Cerebellar nuclear complex (tissue), 1 donor: Measurements from ENCODE around the gene SRRM3.
A peak's percentile ranks its signal among the peaks of the same experiment; 100 is the strongest.
"Not testable (repeated sequence)": the region's sequence is repeated elsewhere in the genome, so short reads cannot be mapped to it uniquely, and the experiment has no call there.

Experiments used
- DNase-seq, 2 experiments: peaks; one replicate each; lab custom pipeline; 2025; lab: John Stamatoyannopoulos, UW

Gene SRRM3

DNA sequence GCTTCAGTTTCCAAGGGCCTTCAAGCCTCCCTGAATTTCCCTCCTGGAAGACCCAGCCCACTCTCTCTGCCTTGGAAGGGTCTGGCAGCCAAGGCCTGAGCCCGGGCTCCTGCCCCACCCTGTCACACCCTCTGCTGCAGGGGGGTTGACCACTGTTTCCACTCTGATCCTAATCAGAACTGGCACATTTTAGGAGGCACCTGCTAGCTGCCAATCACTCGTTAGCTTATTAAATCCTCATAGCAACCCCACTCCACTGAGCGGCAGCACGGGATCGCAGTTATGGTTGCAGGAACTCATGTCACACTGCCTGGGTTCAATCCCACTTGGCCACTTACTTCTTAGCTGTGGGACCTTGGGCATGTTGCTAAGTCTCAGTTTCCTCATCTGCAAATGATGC is 113.7 kb downstream of the SRRM3 start:
- no peak for DNase-seq

DNA sequence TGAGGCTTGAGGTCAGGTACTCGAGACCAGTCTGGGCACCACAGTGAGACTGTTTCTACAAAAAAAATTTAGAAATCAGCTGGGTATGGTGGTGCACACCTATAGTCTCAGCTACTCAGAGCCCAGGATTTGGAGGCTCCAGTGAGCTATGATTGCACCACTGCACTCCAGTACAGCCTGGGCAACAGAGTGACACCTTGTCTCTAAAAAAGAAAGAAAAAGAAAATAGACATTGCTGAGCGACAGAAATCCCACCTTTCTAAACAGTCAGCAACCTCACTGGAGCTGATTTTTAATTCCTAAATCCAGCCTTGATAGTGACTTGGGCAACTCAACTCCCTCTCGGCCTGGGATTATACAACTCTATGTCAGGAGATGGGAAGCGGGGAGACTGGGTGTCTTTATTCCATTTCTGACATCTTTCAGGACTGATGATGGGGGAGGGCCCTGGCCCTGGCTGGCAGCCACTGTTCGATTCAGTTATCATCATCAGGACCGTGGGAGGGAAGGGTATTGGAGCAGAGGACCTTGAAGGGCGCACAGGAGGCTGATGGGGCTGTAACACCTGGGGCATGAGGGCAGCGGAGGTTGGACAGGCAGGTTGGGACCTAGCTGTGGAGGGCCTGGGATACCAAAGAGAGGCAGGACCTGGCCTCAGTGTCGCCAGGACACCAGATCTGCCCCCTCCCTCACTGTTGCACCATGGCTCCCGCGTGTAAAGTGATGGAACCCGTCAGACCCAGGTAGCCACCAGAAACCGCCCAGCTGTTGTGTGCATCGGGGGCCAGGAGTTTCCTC is 115.5 kb downstream of the SRRM3 start:
- no peak for DNase-seq

DNA sequence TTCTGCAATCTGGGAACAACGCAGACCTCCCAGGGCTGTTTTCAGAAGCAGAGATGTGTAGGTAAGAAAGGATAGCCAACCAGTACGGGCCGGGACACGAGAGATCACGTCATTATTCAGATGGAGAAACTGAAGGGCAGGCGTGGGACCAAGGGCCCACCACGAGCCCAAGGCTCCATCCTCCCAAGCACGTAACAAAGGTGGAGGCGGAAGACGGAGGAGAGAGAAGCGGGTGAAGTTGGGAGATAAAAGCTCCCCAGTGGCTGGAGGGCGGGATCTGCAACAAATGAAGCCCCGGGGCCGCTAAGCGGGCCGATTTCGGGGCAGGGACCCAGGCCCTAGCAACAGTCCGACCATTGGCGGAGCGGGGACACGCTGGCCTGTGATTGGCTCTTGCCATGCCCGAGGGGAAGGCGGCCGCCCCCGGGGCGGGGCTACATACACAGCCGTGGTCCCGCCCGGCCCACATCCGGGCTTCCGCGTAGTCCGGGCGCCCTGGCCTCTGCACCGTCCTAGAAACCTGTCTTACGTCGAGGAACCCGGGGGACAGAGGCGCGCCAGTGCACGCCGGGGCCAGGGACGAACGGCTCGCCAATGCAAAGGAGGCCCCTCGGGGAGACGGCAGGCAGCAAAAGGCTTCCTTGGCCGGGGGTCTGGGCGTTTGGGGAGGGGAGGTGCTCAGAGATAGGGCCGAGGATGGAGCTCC is 116.2 kb downstream of the SRRM3 start:
- DNase-seq, result peak; percentile 77 to 88

DNA sequence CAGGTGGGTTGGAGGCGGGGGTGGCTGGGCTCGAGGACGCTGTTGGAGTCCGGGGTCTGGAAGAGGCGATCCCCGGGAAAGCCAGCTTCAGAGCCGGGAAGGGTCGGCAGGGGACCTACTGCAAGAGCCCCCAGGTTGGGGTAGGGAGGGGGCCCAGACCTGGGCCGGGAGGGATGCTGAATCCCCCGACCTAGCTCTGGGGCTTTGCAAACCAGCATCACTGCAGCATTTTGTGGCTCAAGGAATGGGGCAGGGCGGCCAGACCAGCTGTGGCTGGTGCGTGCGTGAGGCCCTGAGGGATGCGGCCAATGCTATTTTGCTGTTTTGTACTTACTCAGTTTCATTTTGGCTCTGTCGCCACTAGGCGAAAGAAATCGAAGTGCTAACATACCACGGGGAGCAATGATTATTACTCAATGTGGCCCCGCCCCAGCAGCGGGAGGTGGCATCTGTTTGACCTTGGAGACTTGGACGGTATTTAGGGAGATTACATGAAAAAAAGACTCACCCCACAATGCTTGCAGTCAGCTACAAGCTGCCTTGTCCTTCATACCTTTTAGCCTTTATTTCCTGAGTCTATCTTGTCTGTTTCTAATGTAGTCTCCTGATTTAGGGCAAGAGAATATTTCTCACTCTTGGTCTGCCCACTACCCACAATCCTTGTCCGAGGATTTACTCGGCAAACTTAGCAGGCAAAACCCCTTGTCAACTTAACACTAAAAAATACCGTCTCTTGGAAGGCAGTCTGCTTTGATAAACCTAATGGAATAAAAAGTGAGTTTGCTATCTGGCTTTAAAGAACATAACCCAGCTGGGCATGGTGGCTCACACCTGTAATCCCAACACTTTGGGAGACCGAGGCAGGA is 117.0 kb downstream of the SRRM3 start:
- no peak for DNase-seq

DNA sequence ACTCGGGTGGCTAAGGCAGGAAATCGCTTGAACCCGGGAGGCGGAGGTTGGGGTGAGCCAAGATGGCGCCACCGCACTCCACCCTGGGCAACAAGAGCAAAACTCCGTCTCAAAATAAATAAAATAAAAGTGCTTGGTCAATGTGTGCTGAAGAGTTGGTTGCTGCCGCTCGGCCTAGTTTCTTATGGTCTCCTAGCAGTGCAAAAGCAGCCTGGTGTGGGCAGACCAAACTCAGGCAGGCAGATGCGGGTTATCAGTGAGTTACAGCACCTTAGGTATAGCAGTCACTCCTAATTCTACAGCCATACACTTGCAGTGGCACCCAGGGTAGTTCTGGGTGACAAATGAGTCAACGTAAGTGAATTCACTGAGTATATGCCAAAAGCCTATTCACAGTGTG is 123.4 kb downstream of the SRRM3 start:
- no peak for DNase-seq

DNA sequence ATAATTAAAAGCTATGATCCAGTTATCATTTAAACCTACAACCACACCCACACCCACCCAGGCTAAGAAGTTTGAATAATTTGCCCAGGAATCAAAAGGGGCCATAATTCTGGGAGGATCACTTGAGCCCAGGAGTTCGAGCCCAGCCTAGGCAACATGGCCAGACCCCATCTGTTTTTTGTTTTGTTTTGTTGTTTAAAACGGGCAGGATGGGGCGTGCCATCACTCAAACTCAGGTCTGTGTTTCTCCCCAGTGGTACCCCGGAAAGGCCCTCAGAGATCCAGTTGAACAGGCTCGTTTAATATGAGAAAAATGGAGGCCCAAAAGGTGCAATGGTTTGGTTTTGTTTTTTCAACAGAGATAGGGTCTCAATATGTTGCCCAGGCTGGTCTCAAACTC is 124.1 kb downstream of the SRRM3 start:
- DNase-seq, result no peak

DNA sequence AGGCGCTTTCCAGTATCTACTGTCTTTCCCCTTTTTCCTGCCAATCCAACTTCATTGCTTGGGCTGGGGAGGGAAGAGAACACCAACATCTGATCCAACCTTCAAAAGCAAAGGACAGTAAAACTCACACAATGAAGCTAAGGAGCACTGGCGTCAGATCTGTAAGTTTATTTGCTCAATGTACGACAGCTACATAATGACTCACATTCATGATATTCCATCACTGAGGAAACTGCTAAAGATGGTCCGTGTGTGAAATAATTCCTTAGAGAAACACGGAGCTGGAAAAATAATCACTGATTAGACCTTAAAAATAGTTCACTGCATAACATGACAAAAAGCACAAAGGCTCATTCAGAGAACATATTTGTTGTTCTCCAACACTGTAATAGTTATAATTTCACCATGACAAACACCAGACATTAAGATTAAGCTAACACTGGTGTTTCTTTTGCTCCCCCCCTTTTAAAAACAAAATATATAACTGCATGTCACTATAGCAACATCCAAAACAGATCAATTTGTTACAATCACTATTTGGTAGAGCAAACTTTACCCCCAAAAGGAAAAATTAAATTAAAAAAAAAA is 125.0 kb downstream of the SRRM3 start:
- no peak for DNase-seq

DNA sequence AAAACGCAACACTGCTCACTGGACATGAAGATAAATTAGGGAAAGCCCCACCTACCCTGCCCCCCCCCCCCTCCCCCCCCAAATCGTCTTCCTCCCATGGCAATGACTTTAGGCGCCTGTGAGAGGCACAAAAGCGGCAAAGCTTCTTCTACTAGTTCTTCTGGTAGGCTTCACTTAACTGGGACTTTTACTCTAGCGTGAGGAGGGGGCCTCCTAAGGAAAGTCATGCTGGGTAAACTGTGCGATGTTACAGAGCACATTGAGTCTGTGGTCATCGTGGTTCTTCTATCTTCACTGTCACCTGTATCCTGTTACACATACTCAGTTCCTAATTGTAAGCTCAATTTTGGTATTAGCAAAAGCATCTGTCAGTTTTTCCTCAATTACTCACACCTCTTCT is 125.9 kb downstream of the SRRM3 start:
- DNase-seq, result no peak

DNA sequence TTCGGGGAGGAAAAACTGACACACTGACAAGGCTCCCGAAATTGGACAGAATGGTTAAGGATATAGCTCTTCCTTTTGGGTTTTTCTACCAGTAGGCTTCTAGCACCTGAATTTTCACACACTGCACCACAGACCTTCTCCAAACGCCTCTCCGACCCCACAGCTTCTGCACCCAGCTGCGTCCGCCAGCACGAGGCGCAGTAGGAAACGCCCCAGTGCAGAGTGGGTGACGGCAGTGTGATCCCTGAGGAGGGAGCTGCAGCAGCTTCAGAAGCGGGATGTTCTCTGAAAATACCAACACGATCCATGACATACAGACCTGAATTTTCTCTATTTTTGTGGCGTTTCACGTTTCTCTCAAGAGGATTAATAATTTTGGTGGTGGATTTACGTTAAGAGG is 126.7 kb downstream of the SRRM3 start:
- no peak for DNase-seq

DNA sequence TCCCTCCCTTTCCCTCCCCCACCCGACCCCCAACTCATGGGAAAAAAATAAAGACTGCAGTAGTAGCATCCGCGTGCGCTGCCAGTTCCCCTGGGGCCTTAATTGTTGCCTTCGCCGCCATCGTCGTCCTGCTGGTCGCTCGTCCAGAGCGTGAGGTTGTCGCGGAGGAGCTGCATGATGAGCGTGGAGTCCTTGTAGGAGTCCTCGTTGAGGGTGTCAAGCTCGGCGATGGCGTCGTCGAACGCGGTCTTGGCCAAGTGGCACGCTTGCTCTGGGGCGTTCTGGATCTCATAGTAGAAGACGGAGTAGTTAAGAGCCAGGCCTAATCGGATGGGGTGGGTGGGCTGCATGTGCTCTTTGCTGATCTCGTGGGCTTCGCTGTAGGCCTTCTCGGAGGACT is 127.8 kb downstream of the SRRM3 start:
- no peak for DNase-seq

DNA sequence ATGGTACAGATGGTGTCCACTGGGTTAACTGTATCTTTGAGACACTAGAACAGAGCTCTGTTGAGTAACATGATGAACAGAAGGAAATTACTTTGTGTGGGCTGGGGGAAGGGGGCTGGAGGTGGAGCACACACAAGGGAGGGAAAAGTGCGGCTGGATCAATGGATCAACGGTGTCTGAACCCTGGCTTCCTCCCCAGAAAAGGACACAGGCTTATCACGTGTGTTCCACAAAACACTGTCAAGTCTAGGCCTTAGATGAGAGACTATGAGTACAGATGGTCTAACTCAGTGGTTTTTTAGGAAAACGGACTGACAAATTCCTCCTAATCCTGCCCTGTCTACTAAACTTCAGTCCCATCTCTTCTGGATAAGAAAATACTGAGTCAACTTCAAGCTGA is 128.6 kb downstream of the SRRM3 start:
- DNase-seq, result no peak

DNA sequence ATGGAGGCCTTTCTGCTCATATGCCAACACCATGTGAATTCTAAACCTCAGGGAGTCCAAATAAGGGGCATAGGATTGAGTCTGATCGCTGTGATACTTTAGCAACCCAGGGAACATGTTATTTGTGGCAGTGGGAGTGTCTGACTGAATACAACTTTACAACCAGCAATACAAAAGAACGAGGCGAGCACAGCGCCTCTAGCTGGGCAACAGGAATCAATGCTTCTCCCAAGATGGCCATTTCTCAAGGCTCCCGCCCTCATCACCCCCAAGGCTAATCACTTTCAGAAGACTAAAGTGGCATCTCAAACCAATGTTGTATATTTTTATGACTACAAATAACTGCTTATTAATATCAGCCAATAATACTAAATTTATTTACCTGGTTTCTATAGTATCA is 129.0 kb downstream of the SRRM3 start:
- DNase-seq, result no peak

DNA sequence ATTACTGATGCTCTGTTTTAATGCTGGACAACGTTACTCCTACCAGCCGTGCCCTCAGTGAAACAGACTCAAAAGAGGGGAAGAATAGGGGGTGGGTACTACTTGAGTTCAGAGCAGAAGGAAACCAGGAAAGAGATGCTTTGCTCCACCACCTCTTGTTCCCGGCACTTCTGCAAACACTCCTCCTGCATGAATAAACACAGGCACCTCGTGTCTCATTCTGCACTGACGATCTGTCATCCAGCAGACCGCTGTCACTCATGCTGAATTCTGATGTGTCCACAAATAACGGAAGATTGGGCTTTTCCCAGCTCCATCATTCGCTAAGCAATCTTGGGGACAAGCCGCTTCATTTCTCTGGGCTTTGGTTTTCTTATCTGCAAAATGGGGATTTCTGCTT is 130.4 kb downstream of the SRRM3 start:
- DNase-seq, result no peak

DNA sequence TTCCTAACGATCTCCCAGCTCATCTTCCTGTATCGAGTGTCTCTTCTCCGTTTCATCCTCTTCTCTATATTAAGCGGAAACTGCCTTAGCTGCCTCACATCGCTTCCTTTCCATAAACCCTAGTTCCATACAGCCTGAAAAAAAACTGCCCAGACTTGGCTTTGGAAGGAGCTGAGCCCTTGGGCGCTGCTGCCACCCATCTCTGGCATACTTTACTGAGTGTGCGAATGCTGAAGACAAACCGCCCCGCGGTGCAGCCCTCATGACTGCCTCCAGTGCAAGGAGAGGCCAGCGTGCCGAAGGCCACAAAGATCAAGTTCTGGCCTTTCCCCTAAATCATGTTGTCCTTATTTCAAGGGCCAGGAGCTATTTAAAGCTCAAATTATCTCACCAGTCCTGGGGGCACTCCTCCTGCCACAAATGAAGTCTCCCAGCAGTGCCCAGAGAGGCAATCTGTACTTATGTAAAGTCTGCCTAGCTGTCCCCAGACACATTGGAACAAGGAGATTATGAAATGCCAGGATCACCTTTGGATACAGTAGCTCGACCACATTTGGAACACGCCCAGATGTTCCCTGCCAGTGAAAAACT is 131.9 kb downstream of the SRRM3 start:
- no peak for DNase-seq

DNA sequence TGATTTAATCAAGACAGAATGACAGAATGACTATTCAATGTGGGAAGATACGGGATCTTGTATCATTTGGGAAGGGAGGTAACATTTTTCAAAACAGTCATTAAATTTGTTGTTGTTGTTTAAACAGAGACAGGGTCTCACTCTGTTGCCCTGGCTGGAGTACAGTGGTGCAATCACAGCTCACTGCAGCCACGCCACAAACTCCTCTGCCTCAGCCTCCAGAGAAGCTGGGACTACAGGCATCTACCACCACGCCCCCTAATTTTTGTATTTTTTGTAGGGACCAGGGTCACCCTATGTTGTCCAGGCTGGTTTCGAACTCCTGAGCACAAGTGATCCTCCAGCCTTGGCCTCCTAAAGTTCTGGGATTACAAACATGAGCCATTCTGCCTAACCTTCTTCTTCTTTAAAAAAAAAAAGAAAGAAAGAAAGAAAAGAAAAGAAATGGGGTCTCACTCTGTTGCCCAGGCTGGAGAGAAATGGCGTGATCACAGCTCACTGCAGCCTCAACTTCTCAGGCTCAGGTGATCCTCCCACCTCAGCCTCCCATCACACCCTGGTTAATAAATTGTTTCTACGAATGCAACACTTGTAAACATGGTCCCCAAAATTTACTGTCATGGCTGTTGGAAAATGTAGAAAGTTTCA is 132.7 kb downstream of the SRRM3 start:
- no peak for DNase-seq

DNA sequence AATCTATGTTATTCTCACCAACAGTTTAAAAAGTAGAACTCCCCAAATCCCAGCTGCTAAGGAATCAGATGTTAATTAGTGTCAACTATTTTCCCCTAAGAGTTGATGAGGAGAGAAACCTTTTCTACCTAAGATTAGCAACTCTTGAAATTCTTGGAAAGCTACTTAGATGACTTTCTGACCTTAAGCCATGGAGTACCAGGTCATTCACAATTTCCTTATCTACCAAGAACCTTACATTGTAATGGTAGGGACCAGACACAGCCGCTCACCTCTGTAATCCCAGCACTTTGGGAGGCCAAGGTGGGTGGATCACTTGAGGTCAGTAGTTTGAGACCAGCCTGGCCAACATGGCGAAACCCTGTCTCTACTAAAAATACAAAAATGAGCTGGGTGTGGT is 133.7 kb downstream of the SRRM3 start:
- DNase-seq, result not testable (repeated sequence)

DNA sequence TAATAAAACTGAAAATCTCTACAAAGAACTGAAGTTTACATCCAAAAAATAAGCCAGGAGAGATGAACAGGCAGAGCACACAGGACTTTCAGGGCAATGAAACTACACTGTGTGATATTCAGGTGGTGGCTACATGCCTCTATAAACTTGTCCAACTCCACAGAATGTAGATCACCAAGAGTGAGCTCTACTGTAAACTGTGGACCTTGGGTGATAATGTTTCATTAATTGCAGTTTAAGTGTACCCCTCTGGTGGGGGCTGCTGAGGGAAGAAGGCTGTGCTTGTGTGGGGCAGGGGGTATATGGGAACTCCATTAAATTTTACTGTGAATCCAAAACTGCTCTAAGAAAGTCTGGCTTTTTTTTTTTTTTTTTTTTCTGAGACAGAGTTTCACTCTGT is 134.4 kb downstream of the SRRM3 start:
- no peak for DNase-seq
